Measurements from ENCODE around the gene GOLGA6B.
"Not testable (repeated sequence)": the region's sequence is repeated elsewhere in the genome, so short reads cannot be mapped to it uniquely, and the experiment has no call there.

- TF ChIP-seq CTCF (IDR thresholded peaks at IDR 0.05; ENCODE audit: poor library complexity); EZH2phosphoT487 (IDR thresholded peaks at IDR 0.05; ENCODE audit: low read depth, severe bottlenecking, unreplicated experiment): not testable (repeated sequence)
Observed at GRCh38 chr15:72608084-72608483, 46.4 kb upstream of the GOLGA6B start.

Measured in hepatocyte (in vitro differentiated cells).